SK-N-SH (cell line): ENCODE measurements around the gene MAX.

Experiments
- EZH2phosphoT487 ChIP-seq: fragments of 200-600 bp; sonication (generic); IDR thresholded peaks from 2 replicates; pipeline ENCODE4 v1.6.1; 2017; ENCODE audit warnings: low read depth, mixed run types, mild to moderate bottlenecking, antibody characterized with exemption, moderate library complexity, borderline replicate concordance
- YY1 ChIP-seq: IDR thresholded peaks from 2 replicates; pipeline ENCODE4 v1.4.0; 2012; ENCODE audit warnings: low read depth, mild to moderate bottlenecking
- TF ChIP-seq, protein P1 (sequence below): fragments of 200-600 bp; sonication (generic); IDR thresholded peaks from 2 replicates; pipeline ENCODE4 v1.6.1; 2017; ENCODE audit warnings: antibody characterized with exemption, mild to moderate bottlenecking, moderate library complexity
- TF ChIP-seq, protein P2 (sequence below): IDR thresholded peaks from 2 replicates; pipeline ENCODE4; 2012

DNA sequence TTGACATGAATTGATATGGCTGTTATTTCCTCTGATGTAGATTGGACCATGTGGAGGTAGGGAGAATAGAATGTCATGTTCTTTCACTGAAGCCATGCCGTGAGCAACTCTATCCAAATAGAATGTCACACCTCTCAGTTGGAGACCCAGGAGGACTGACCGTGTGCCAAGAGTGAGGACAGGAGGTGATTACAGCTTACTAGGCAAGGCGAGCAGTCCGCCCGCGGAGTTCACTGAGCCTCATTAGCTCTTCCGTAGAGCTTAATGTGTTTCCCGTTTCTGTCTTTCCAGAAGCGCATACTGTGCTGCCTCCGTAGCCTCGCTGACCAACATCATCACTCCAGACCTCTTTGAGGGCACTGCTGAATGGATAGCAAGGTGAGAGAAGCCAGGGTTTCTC, 70.0 kb downstream of the MAX start:
- TF ChIP-seq, protein P1, sequence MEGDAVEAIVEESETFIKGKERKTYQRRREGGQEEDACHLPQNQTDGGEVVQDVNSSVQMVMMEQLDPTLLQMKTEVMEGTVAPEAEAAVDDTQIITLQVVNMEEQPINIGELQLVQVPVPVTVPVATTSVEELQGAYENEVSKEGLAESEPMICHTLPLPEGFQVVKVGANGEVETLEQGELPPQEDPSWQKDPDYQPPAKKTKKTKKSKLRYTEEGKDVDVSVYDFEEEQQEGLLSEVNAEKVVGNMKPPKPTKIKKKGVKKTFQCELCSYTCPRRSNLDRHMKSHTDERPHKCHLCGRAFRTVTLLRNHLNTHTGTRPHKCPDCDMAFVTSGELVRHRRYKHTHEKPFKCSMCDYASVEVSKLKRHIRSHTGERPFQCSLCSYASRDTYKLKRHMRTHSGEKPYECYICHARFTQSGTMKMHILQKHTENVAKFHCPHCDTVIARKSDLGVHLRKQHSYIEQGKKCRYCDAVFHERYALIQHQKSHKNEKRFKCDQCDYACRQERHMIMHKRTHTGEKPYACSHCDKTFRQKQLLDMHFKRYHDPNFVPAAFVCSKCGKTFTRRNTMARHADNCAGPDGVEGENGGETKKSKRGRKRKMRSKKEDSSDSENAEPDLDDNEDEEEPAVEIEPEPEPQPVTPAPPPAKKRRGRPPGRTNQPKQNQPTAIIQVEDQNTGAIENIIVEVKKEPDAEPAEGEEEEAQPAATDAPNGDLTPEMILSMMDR, result no peak
- TF ChIP-seq YY1 (no peak), EZH2phosphoT487 (no peak)
- TF ChIP-seq, protein P2, sequence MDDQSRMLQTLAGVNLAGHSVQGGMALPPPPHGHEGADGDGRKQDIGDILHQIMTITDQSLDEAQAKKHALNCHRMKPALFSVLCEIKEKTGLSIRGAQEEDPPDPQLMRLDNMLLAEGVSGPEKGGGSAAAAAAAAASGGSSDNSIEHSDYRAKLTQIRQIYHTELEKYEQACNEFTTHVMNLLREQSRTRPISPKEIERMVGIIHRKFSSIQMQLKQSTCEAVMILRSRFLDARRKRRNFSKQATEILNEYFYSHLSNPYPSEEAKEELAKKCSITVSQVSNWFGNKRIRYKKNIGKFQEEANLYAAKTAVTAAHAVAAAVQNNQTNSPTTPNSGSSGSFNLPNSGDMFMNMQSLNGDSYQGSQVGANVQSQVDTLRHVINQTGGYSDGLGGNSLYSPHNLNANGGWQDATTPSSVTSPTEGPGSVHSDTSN, result no peak
